Measurements from ENCODE around the gene ZFYVE9.

- TF ChIP-seq SIN3A (IDR thresholded peaks at IDR 0.05; ENCODE audit: borderline replicate concordance, insufficient read depth, low read depth, low read length) (no peak), REST (IDR thresholded peaks at IDR 0.05; ENCODE audit: insufficient read depth in 1 of 2, low read depth in 2 of 2, low read length in 1 of 2) (no peak), POLR2AphosphoS5 (IDR thresholded peaks at IDR 0.05; ENCODE audit: low read depth, low read length) (no peak), TCF7L2 (IDR thresholded peaks at IDR 0.05; ENCODE audit: low read depth, low read length) (no peak)
- TF ChIP-seq, protein P1, sequence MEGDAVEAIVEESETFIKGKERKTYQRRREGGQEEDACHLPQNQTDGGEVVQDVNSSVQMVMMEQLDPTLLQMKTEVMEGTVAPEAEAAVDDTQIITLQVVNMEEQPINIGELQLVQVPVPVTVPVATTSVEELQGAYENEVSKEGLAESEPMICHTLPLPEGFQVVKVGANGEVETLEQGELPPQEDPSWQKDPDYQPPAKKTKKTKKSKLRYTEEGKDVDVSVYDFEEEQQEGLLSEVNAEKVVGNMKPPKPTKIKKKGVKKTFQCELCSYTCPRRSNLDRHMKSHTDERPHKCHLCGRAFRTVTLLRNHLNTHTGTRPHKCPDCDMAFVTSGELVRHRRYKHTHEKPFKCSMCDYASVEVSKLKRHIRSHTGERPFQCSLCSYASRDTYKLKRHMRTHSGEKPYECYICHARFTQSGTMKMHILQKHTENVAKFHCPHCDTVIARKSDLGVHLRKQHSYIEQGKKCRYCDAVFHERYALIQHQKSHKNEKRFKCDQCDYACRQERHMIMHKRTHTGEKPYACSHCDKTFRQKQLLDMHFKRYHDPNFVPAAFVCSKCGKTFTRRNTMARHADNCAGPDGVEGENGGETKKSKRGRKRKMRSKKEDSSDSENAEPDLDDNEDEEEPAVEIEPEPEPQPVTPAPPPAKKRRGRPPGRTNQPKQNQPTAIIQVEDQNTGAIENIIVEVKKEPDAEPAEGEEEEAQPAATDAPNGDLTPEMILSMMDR (IDR thresholded peaks at IDR 0.05), result no peak
Measured at GRCh38 chr1:52112489-52112888, 29.4 kb upstream of the ZFYVE9 start.
